Activated CD4-positive, alpha-beta T cell treated with anti-CD3 and anti-CD28 coated beads for 48 hours (primary cell): ENCODE measurements around the gene RXRB.
"Not testable (repeated sequence)": the region's sequence is repeated elsewhere in the genome, so short reads cannot be mapped to it uniquely, and the experiment has no call there.

Experiments used
- DNase-seq: peaks from one replicate; pipeline ENCODE4 v3.0.0-alpha.2; 2020

The RXRB gene

GRCh38 chr6:33160728-33161344, 39.6 kb downstream of the RXRB start:
- DNase-seq = peak; percentile 24

GRCh38 chr6:33160096-33160495, 40.4 kb downstream of the RXRB start:
- no peak for DNase-seq

- no peak for DNase-seq
Observed at GRCh38 chr6:33156964-33157363, 43.5 kb downstream of the RXRB start.

- no peak for DNase-seq
Observed at GRCh38 chr6:33156561-33156960, 43.9 kb downstream of the RXRB start.

GRCh38 chr6:33154349-33154748, 46.1 kb downstream of the RXRB start:
- DNase-seq = no peak

- DNase-seq = no peak
Observed at GRCh38 chr6:33151050-33151449, 49.4 kb downstream of the RXRB start.

- not testable (repeated sequence) for DNase-seq
Observed at GRCh38 chr6:33150560-33150959, 49.9 kb downstream of the RXRB start.

GRCh38 chr6:33147807-33148666, 52.4 kb downstream of the RXRB start:
- DNase-seq = no peak

GRCh38 chr6:33144373-33144772, 56.1 kb downstream of the RXRB start:
- DNase-seq = no peak
